GM23338 (cell line): Measurements from ENCODE around the gene ERCC6. TPM values are rescaled to one million over a fixed set of nuclear protein-coding genes. Genes with fewer than 3 reads are reported as not detected.

Source experiments
- ATAC-seq: fragments of 200-7000 bp; cut with Tn5 transposase; 3 replicates; pipeline ENCODE4 v1.9.1; 2020
- DNase-seq: peaks from one replicate; pipeline ENCODE4 v3.0.0-alpha.2; 2015; ENCODE audit warnings: low spot score
- H2AFZ ChIP-seq: fragments of 200-600 bp; sonication (generic); 2 replicates; pipeline ENCODE4 v1.8.0; 2016; ENCODE audit warnings: antibody characterized with exemption, mild to moderate bottlenecking, moderate library complexity
- H3F3A ChIP-seq: fragments of 200-600 bp; sonication (generic); replicated peaks from 2 replicates; pipeline ENCODE4 v1.8.0; 2017; ENCODE audit warnings: antibody characterized with exemption, mixed run types, low read depth
- H3K27ac ChIP-seq: fragments of 200-600 bp; sonication (generic); 2 replicates; pipeline ENCODE4 v1.6.1; 2016; ENCODE audit warnings: low read depth
- H3K27me3 ChIP-seq: fragments of 200-600 bp; sonication (generic); 2 replicates; pipeline ENCODE4 v1.8.0; 2016; ENCODE audit warnings: mild to moderate bottlenecking, mixed run types, moderate library complexity; ENCODE audit not compliant: insufficient read depth
- H3K36me3 ChIP-seq: fragments of 200-600 bp; sonication (generic); 2 replicates; pipeline ENCODE4 v1.8.0; 2016; ENCODE audit warnings: mild to moderate bottlenecking; ENCODE audit not compliant: insufficient read depth
- H3K4me1 ChIP-seq: fragments of 200-600 bp; sonication (generic); 2 replicates; pipeline ENCODE4 v1.8.0; 2016; ENCODE audit warnings: mild to moderate bottlenecking, moderate library complexity; ENCODE audit not compliant: insufficient read depth
- H3K4me2 ChIP-seq: fragments of 200-600 bp; sonication (generic); 2 replicates; pipeline ENCODE4 v1.7.1; 2017; ENCODE audit warnings: mixed run types
- H3K4me3 ChIP-seq: fragments of 200-600 bp; sonication (generic); 2 replicates; pipeline ENCODE4 v1.6.1; 2016; ENCODE audit warnings: mixed run types
- H3K79me2 ChIP-seq: fragments of 200-600 bp; sonication (generic); replicated peaks from 2 replicates; pipeline ENCODE4 v1.8.0; 2017; ENCODE audit warnings: mild to moderate bottlenecking; ENCODE audit not compliant: insufficient read depth
- H3K9me2 ChIP-seq: fragments of 200-600 bp; sonication (generic); 2 replicates; pipeline ENCODE4 v1.8.0; 2017; ENCODE audit not compliant: insufficient read depth
- H4K20me1 ChIP-seq: fragments of 200-600 bp; sonication (generic); replicated peaks from 2 replicates; pipeline ENCODE4 v1.8.0; 2017; ENCODE audit warnings: mild to moderate bottlenecking; ENCODE audit not compliant: insufficient read depth
- H3K27ac Mint-ChIP-seq: 2 replicates; pipeline ENCODE4 v1.8.0; 2020; ENCODE audit warnings: inconsistent platforms, mild to moderate bottlenecking, moderate library complexity, mixed read lengths
- H3K27me3 Mint-ChIP-seq: 3 replicates; pipeline ENCODE4 v1.8.0; 2022; ENCODE audit warnings: low read depth, mild to moderate bottlenecking, moderate library complexity, mixed read lengths, inconsistent platforms; ENCODE audit not compliant: insufficient read depth, poor library complexity
- H3K36me3 Mint-ChIP-seq: 3 replicates; pipeline ENCODE4 v1.8.0; 2021; ENCODE audit warnings: low read depth, mild to moderate bottlenecking, inconsistent platforms, moderate library complexity, mixed read lengths
- H3K4me1 Mint-ChIP-seq: 3 replicates; pipeline ENCODE4 v1.8.0; 2020; ENCODE audit warnings: mild to moderate bottlenecking, inconsistent platforms, mixed read lengths
- H3K4me3 Mint-ChIP-seq: 3 replicates; pipeline ENCODE4 v1.8.0; 2021; ENCODE audit warnings: moderate library complexity, mild to moderate bottlenecking, inconsistent platforms, mixed read lengths
- H3K9me3 Mint-ChIP-seq: 3 replicates; pipeline ENCODE4 v1.8.0; 2020; ENCODE audit warnings: moderate library complexity, mild to moderate bottlenecking, inconsistent platforms, mixed read lengths
- CREB1 ChIP-seq: fragments of 250-450 bp; sonication (Bioruptor Pico); IDR thresholded peaks from 2 replicates; pipeline ENCODE4 v1.5.0; 2020; ENCODE audit warnings: low read depth, mild to moderate bottlenecking, moderate library complexity
- EZH2 ChIP-seq: fragments of 200-600 bp; sonication (generic); IDR thresholded peaks from one replicate; pipeline ENCODE4 v1.8.0; 2017; ENCODE audit warnings: antibody characterized with exemption, mild to moderate bottlenecking, low read depth; ENCODE audit not compliant: unreplicated experiment
- EZH2phosphoT487 ChIP-seq: fragments of 200-600 bp; sonication (generic); IDR thresholded peaks from one replicate; pipeline ENCODE4 v1.8.1; 2018; ENCODE audit warnings: antibody characterized with exemption; ENCODE audit not compliant: unreplicated experiment
- NANOG ChIP-seq: IDR thresholded peaks from 2 replicates; pipeline ENCODE4 v1.6.1; 2016; ENCODE audit warnings: antibody characterized with exemption, borderline replicate concordance
- POLR2AphosphoS5 ChIP-seq: IDR thresholded peaks from 2 replicates; pipeline ENCODE4 v1.6.1; 2016; ENCODE audit warnings: antibody characterized with exemption, low read depth
- ZNF114 ChIP-seq: fragments of 250-450 bp; sonication (Bioruptor Pico); IDR thresholded peaks from 2 replicates; pipeline ENCODE4 v1.5.0; 2020; ENCODE audit warnings: mild to moderate bottlenecking, moderate library complexity
- ZNF331 ChIP-seq: fragments of 250-450 bp; sonication (Bioruptor Pico); IDR thresholded peaks from 2 replicates; pipeline ENCODE4 v1.5.0; 2020; ENCODE audit warnings: low read depth, mild to moderate bottlenecking, moderate library complexity
- ZNF462 ChIP-seq: fragments of 250-450 bp; sonication (Bioruptor Pico); IDR thresholded peaks from 2 replicates; pipeline ENCODE4 v1.5.0; 2020; ENCODE audit warnings: mild to moderate bottlenecking, moderate library complexity
- polyA plus RNA-seq: library from polyadenylated mRNA; unstranded; fragments of >200 nt; fragmentation: Nextera tagmentation; extraction: Ambion mirVana; gene quantifications from 2 replicates; pipeline ENCODE4 v1.2.1, GENCODE V29; 2016
- total RNA-seq: library from RNA; depleted of rRNA; stranded (reverse); fragments of >200 nt; shearing (Covaris generic); gene quantifications from 2 replicates; pipeline ENCODE4 v1.2.3, GENCODE V29; 2014
- TF ChIP-seq, protein P1 (sequence below): IDR thresholded peaks from 2 replicates; pipeline ENCODE4 v1.6.1; 2016; ENCODE audit warnings: antibody characterized with exemption

The ERCC6 gene
- total and polyA plus RNA-seq, 2 experiments from 2014 or later = 2.5 to 13.8 TPM

DNA sequence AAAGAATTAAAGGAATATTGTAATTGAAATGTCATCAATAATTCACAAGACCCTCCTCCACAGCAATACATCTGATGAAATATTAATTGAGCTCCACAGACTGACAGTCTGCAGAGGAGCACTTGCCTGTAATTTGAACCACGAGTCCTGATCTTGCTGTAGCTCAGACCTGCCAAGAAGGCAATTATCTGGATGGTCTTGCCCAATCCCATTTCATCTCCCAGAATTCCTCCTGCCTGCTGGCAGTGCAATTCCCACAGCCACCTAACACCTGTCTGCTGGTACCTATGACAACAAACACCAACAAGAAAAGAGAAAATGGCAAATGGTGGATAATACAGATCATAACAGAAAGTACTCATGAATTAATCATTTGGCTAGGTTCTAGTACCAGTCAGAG is 38.5 kb downstream of the ERCC6 start (continued):
- TF ChIP-seq ZNF114 (CRISPR knock-in tag) = no peak
- TF ChIP-seq ZNF462 (CRISPR knock-in tag) = no peak

DNA sequence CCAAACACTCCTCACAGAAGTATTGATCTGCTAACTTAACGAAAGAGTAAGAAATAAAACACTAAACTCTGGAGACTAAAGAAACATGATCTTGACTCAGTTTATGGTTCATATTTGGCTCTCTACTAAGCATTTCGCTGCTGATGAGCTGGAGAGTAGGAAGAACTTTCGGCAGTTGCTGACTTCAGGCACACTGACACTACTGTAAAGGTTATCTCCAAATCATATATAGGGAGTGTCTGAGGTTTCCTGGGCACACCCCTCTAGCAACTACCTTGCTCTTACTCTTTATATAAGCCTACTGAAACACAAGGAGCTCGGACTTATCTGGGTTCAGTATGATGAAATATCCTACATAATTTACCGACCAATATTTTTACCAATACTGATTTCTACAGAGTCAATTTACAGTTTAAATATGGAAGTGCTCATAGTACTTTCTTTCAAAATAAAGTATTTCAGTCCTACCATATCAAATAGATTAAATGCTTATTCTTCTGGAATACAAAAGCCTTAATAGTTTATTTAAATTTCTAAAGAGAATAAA is 39.5 kb downstream of the ERCC6 start:
- Histone ChIP-seq H3K79me2 (no peaks in the 10 kb centered on the region), H3K9me2 (no peaks in the 10 kb centered on the region), H2AFZ (no peak overlapping the region), H3K4me1 (peaks cover 13% of the 10 kb centered on the region), H3K4me3 (no peak overlapping the region), H4K20me1 (no peaks in the 10 kb centered on the region), H3K27me3 (no peaks in the 10 kb centered on the region), H3K4me2 (no peak overlapping the region), H3K27ac (no peak overlapping the region), H3F3A (no peaks in the 10 kb centered on the region), H3K36me3 (no peaks in the 10 kb centered on the region)
- no peak for DNase-seq
- ATAC-seq = no peak
- Mint-ChIP-seq H3K4me3 (no peak overlapping the region), H3K36me3 (no peaks in the 10 kb centered on the region; the same call in 2 of the 3 replicates), H3K4me1 (peaks cover 7% of the 10 kb centered on the region), H3K27ac (peak overlapping the region; percentile 32; the same call in 1 of the 2 replicates), H3K9me3 (no peaks in the 10 kb centered on the region), H3K27me3 (peaks cover 4% of the 10 kb centered on the region)
- TF ChIP-seq EZH2phosphoT487 (no peak), ZNF462 (CRISPR knock-in tag) (no peak), CREB1 (CRISPR knock-in tag) (no peak), EZH2 (no peak), ZNF331 (CRISPR knock-in tag) (no peak), NANOG (no peak), POLR2AphosphoS5 (no peak)
- TF ChIP-seq, protein P1, sequence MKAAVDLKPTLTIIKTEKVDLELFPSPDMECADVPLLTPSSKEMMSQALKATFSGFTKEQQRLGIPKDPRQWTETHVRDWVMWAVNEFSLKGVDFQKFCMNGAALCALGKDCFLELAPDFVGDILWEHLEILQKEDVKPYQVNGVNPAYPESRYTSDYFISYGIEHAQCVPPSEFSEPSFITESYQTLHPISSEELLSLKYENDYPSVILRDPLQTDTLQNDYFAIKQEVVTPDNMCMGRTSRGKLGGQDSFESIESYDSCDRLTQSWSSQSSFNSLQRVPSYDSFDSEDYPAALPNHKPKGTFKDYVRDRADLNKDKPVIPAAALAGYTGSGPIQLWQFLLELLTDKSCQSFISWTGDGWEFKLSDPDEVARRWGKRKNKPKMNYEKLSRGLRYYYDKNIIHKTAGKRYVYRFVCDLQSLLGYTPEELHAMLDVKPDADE = no peak
